HEK293 (cell line): Measurements from ENCODE around the gene HMGN4.

Source experiments
- CTCF ChIA-PET: fragments of 350-600 bp; formaldehyde crosslinking; extraction: SDS; loops from one replicate; lab custom pipeline; 2021; ENCODE audit warnings: antibody characterized with exemption; lab: Yijun Ruan, JAX
- POLR2A ChIA-PET: fragments of 300-600 bp; formaldehyde crosslinking; extraction: SDS; loops from one replicate; lab custom pipeline; 2020; ENCODE audit warnings: antibody characterized with exemption, inconsistent platforms; lab: Yijun Ruan, JAX
- H3K27ac ChIP-seq: fragments of 200-500 bp; sonication (Bioruptor generic); 2 replicates; pipeline ENCODE4 v1.5.1; 2014; ENCODE audit warnings: low read depth, low read length, control low read depth, inconsistent platforms; ENCODE audit errors: extremely low read depth
- H3K36me3 ChIP-seq, 2 experiments: fragments of 200-500 bp in 1 of 2; sonication (Bioruptor generic) in 1 of 2; 1 replicate in 1 of 2; 2 replicates in 1 of 2; pipeline ENCODE4 v1.5.1; 2014 to 2017; ENCODE audit warnings: inconsistent platforms in 2 of 2, low read length in 2 of 2; ENCODE audit not compliant: control insufficient read depth in 2 of 2, insufficient read depth in 1 of 2
- H3K4me1 ChIP-seq: fragments of 200-500 bp; sonication (Bioruptor generic); 2 replicates; pipeline ENCODE4 v1.5.1; 2014; ENCODE audit warnings: mild to moderate bottlenecking, low read length, inconsistent platforms; ENCODE audit not compliant: control insufficient read depth, insufficient read depth
- H3K4me3 ChIP-seq: 2 replicates; pipeline ENCODE4 v1.5.1; 2011; ENCODE audit warnings: low read depth, mild to moderate bottlenecking, control low read depth, low read length, moderate library complexity
- H3K9me3 ChIP-seq: fragments of 200-500 bp; sonication (Bioruptor generic); 2 replicates; pipeline ENCODE4 v1.5.1; 2014; ENCODE audit warnings: low read depth, low read length, inconsistent platforms; ENCODE audit not compliant: control insufficient read depth, insufficient read depth
- YY1 ChIP-seq: fragments of 450-650 bp; formaldehyde crosslinking; IDR thresholded peaks from 2 replicates; pipeline ENCODE4 v1.5.1; 2018; ENCODE audit warnings: missing biosample characterization, missing genetic modification characterization
- ZFP37 ChIP-seq: fragments of 450-650 bp; formaldehyde crosslinking; IDR thresholded peaks from 2 replicates; pipeline ENCODE4 v1.5.1; 2016; ENCODE audit warnings: missing biosample characterization, missing genetic modification characterization
- ZNF155 ChIP-seq: fragments of 450-650 bp; formaldehyde crosslinking; IDR thresholded peaks from 2 replicates; pipeline ENCODE4 v1.5.1; 2016; ENCODE audit warnings: missing biosample characterization, missing genetic modification characterization
- ZNF169 ChIP-seq: fragments of 450-650 bp; formaldehyde crosslinking; IDR thresholded peaks from 2 replicates; pipeline ENCODE4 v1.5.1; 2016; ENCODE audit warnings: missing biosample characterization, missing genetic modification characterization
- ZNF23 ChIP-seq: fragments of 450-650 bp; formaldehyde crosslinking; IDR thresholded peaks from 2 replicates; pipeline ENCODE4 v1.5.1; 2016; ENCODE audit warnings: missing biosample characterization, missing genetic modification characterization, borderline replicate concordance
- ZNF350 ChIP-seq: fragments of 450-650 bp; formaldehyde crosslinking; IDR thresholded peaks from 2 replicates; pipeline ENCODE4 v1.5.0; 2017; ENCODE audit warnings: missing biosample characterization, mild to moderate bottlenecking, missing genetic modification characterization
- ZNF354C ChIP-seq: fragments of 450-650 bp; formaldehyde crosslinking; IDR thresholded peaks from 2 replicates; pipeline ENCODE4 v1.5.1; 2016; ENCODE audit warnings: missing biosample characterization, missing genetic modification characterization, low read depth, borderline replicate concordance
- ZNF416 ChIP-seq: fragments of 450-650 bp; formaldehyde crosslinking; IDR thresholded peaks from 2 replicates; pipeline ENCODE4 v1.5.1; 2016; ENCODE audit warnings: missing biosample characterization, missing genetic modification characterization
- ZNF48 ChIP-seq: fragments of 450-650 bp; formaldehyde crosslinking; IDR thresholded peaks from 2 replicates; pipeline ENCODE4 v1.5.1; 2016; ENCODE audit warnings: missing biosample characterization, missing genetic modification characterization
- ZNF561 ChIP-seq: fragments of 450-650 bp; IDR thresholded peaks from 2 replicates; pipeline ENCODE4 v1.5.1; 2018; ENCODE audit warnings: missing biosample characterization, missing genetic modification characterization, borderline replicate concordance
- ZNF600 ChIP-seq: fragments of 450-650 bp; formaldehyde crosslinking; IDR thresholded peaks from 2 replicates; pipeline ENCODE4 v1.5.1; 2016; ENCODE audit warnings: missing biosample characterization, missing genetic modification characterization
- ZNF610 ChIP-seq: fragments of 450-650 bp; formaldehyde crosslinking; IDR thresholded peaks from 2 replicates; pipeline ENCODE4 v1.5.1; 2016; ENCODE audit warnings: missing biosample characterization, missing genetic modification characterization, borderline replicate concordance
- ZNF654 ChIP-seq: fragments of 450-650 bp; formaldehyde crosslinking; IDR thresholded peaks from 2 replicates; pipeline ENCODE4 v1.5.1; 2016; ENCODE audit warnings: low read depth, missing biosample characterization, missing genetic modification characterization
- ZSCAN16 ChIP-seq: fragments of 450-650 bp; formaldehyde crosslinking; IDR thresholded peaks from 2 replicates; pipeline ENCODE4 v1.5.1; 2016; ENCODE audit warnings: missing biosample characterization, missing genetic modification characterization
- ZSCAN30 ChIP-seq: fragments of 450-650 bp; IDR thresholded peaks from 2 replicates; pipeline ENCODE4 v1.5.1; 2018; ENCODE audit warnings: missing biosample characterization, mild to moderate bottlenecking, missing genetic modification characterization, moderate library complexity
- TF ChIP-seq, protein P1 (sequence below): fragments of 450-650 bp; formaldehyde crosslinking; IDR thresholded peaks from 2 replicates; pipeline ENCODE4 v1.5.1; 2016; ENCODE audit warnings: missing biosample characterization, missing genetic modification characterization, low read depth
- TF ChIP-seq, protein P2 (sequence below): fragments of 450-650 bp; formaldehyde crosslinking; IDR thresholded peaks from 2 replicates; pipeline ENCODE4 v1.5.1; 2017; ENCODE audit warnings: missing biosample characterization, missing genetic modification characterization

HMGN4 gene

DNA sequence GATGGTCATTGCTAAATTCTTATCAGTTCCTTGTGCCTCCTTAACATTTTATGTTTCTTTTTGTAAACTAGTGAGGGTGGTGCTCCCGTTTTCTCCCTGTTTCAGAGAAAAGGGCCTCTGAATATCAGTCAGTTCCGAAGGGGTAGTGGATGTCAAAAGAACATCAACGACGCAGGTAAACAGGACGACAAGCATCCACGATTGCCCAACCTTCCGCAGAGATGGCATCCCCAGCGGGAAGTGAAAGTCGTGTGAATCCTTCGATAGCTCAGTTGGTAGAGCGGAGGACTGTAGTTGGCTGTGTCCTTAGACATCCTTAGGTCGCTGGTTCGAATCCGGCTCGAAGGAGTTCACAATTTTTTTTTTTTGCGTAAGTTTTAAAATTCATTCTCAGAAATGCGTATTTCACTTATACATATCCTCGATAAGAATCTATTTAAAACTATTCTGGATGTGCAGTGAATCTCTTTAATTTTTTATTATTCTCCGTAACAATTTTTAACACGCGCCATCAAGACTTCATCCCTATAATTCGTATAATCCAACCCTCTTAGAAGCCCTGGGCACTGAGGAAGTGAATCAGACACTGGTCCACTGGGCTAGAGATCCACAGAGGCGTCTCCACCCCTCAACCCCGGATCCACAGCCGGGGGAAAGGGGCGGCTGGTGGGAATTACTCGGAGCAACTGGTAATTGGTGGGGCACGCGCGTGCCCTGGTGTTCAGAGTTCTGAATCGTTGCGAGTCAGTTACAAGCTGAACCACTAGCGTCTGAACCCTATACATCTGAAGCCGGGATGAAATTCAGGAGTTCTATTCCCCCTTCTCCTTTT is 30.7 kb downstream of the HMGN4 start (continued):
- TF ChIP-seq ZNF169 (tag by site-specific recombination) = no peak

DNA sequence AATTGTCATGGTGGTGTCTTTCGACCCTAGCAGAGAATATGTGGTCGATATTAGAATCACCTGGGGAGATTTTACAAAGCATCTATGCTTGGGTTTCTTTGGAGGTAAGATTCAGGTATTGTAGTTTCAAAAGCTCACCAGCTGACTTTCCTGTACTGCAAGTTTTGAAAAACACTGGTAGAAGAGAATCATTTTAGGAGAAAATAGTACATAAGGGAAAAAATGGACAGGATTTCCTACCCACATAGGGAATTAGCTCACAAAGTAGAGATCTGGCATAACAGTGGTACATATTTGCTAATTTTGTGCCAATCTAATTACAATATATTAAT is 31.2 kb downstream of the HMGN4 start:
- ChIA-PET POLR2A (interaction anchor here (1.0 to 3.0 kb wide), 6 partner anchors 13 to 247 kb away, joined by 3 to 9 read pairs (median 6); partner anchors contain the start of gene HMGN4), CTCF (interaction anchor here (0.7 to 3.0 kb wide), 9 partner anchors 10 to 396 kb away, joined by 3 to 14 read pairs (median 4); partner anchors contain the start of gene HMGN4)
- Histone ChIP-seq H3K9me3 (no peaks in the 10 kb centered on the region), H3K27ac (peak overlapping the region; percentile 62; the same call in 1 of the 2 replicates), H3K36me3 (no peaks in the 10 kb centered on the region), H3K4me3 (peak overlapping the region; percentile 70), H3K4me1 (no peaks in the 10 kb centered on the region)
- no peak for TF ChIP-seq ZNF23

DNA sequence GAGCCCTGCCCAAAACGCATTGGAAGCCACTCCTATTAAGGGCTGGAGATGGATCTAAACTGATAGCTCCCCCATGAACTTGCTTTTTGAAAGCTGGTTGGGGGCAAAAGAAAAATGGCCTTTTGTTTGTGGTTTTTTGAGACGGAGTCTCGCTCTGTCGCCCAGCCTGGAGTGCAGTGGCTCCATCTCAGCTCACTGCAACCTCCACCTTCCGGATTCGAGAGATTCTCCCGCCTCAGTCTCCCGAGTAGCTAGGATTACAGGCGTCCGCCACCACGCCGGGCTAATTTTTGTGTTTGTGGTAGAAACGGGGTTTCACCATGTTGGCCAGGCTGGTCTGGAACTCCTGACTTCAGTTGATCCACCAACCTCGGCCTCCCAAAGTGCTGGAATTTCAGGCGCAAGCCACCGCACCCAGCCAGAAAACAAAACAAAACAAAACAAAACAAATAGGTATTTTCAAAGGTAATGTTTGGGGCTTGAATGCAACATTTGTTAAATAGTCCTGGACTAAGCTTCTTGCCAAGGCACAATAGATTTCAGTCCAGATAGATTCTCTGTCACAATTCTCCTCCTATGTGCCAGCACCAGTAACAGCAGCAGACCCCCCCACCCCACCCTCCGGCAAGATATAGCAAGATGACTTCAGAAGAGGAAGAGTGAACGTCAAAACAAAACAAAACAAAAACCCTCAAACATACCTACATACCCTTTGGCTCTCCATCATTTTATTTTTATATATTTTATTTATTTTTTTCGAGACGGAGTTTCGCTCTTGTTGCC is 32.1 kb downstream of the HMGN4 start:
- ChIA-PET CTCF (interaction anchor here (1.0 to 3.0 kb wide), 6 partner anchors 11 to 396 kb away, joined by 3 to 14 read pairs (median 5); partner anchors contain the start of gene HMGN4), POLR2A (interaction anchor here (1.0 to 3.0 kb wide), 5 partner anchors 14 to 229 kb away, joined by 3 to 9 read pairs (median 6); partner anchors contain the start of gene HMGN4)
- H3K36me3 ChIP-seq = no peaks in the 10 kb centered on the region
- H3K4me3 ChIP-seq = no peak overlapping the region
- no peaks in the 10 kb centered on the region for H3K4me1 ChIP-seq
- H3K27ac ChIP-seq = no peak overlapping the region
- no peaks in the 10 kb centered on the region for H3K9me3 ChIP-seq
- TF ChIP-seq ZSCAN16 (tag by site-specific recombination) (no peak), ZSCAN30 (tag by site-specific recombination) (no peak), ZNF600 (tag by site-specific recombination) (peak; percentile 30; the same call in 1 of the 2 replicates), YY1 (no peak), ZNF155 (tag by site-specific recombination) (no peak)
- TF ChIP-seq, protein P1, sequence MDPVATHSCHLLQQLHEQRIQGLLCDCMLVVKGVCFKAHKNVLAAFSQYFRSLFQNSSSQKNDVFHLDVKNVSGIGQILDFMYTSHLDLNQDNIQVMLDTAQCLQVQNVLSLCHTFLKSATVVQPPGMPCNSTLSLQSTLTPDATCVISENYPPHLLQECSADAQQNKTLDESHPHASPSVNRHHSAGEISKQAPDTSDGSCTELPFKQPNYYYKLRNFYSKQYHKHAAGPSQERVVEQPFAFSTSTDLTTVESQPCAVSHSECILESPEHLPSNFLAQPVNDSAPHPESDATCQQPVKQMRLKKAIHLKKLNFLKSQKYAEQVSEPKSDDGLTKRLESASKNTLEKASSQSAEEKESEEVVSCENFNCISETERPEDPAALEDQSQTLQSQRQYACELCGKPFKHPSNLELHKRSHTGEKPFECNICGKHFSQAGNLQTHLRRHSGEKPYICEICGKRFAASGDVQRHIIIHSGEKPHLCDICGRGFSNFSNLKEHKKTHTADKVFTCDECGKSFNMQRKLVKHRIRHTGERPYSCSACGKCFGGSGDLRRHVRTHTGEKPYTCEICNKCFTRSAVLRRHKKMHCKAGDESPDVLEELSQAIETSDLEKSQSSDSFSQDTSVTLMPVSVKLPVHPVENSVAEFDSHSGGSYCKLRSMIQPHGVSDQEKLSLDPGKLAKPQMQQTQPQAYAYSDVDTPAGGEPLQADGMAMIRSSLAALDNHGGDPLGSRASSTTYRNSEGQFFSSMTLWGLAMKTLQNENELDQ (tag by site-specific recombination) = no peak
- TF ChIP-seq, protein P2, sequence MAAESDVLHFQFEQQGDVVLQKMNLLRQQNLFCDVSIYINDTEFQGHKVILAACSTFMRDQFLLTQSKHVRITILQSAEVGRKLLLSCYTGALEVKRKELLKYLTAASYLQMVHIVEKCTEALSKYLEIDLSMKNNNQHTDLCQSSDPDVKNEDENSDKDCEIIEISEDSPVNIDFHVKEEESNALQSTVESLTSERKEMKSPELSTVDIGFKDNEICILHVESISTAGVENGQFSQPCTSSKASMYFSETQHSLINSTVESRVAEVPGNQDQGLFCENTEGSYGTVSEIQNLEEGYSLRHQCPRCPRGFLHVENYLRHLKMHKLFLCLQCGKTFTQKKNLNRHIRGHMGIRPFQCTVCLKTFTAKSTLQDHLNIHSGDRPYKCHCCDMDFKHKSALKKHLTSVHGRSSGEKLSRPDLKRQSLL (tag by site-specific recombination) = peak; percentile 91
- TF ChIP-seq, all 188 proteins: peak for 2

DNA sequence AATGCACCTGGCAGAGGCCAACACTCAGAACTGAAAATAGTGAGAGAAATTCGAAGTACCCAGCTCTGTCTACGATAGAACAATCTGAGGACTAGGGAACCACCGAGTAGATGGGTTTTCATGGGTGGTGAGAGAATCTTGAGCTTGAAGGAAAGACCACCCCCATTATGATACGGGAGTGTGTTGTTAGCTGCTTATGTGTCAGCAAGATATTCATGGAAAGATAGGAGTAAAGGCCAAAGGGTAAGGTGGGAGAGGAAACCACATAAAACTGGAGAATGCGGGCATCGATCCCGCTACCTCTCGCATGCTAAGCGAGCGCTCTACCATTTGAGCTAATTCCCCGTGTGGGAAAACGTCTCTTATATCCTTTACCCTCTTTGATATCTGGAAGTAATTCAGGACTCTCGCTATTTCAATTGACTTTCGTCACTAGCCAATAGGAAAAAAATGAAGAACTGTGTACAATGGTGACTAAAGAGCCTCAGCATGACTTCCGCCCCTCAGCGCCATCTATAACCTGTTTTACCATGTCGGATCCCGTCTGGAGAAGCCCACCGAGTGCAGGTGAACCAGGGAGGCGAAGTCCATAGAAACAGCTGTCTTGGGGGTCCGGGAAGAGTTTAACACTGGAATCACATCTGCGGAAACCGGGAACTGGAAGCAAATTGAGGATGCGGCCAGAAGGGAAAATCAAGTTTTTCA is 33.6 kb downstream of the HMGN4 start:
- Histone ChIP-seq H3K4me1 (no peaks in the 10 kb centered on the region), H3K27ac (peak overlapping the region; percentile 31; the same call in 1 of the 2 replicates), H3K9me3 (no peaks in the 10 kb centered on the region), H3K4me3 (peak overlapping the region; percentile 56), H3K36me3 (no peaks in the 10 kb centered on the region)
- ChIA-PET POLR2A (interaction anchor here (0.6 to 2.3 kb wide), 12 partner anchors 15 to 1236 kb away, joined by 3 to 25 read pairs (median 4); partner anchors contain the start of gene HMGN4), CTCF (interaction anchor here (0.5 to 9.0 kb wide), 20 partner anchors 15 to 906 kb away, joined by 3 to 152 read pairs (median 4); partner anchors contain the start of gene ABT1)
- TF ChIP-seq ZNF350 (tag by site-specific recombination) (no peak), ZNF610 (tag by site-specific recombination) (peak; percentile 31; the same call in 1 of the 2 replicates), ZNF654 (tag by site-specific recombination) (peak; percentile 23), ZNF155 (tag by site-specific recombination) (no peak), ZFP37 (tag by site-specific recombination) (peak; percentile 83), ZNF416 (tag by site-specific recombination) (no peak), ZNF561 (tag by site-specific recombination) (peak; percentile 96), ZNF48 (tag by site-specific recombination) (no peak), ZNF354C (no peak)
